Measurements from ENCODE around the gene ITPR1. TPM values are rescaled to one million over a fixed set of nuclear protein-coding genes. Genes with fewer than 3 reads are reported as not detected.

Gene ITPR1
- total and polyA plus RNA-seq, 10 of the 15 experiments (the other 5 are each of a cell fraction or from before 2014, with no cell fraction given), result 12.2 to 239 (median 28.4) TPM

DNA sequence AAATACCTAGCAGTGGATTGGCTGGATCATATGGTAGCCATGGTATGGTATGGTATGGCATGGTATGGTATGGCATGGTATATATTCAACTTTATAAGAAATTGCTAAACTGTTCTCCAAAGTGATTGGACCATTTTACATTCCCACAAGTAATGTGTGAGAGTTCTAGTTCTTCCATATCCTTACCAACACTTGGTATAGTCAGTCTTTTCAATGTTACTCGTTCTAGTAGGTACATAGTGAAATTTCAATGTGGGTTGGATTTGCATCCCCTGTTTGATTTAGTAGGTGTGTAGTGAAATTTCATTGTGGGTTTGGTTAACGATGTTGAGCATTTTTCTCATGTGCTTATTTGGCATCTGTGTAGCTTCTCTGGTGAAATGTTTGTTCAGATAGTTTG is 154.3 kb downstream of the ITPR1 start:
- intact Hi-C loops (cut with micrococcal nuclease; ENCODE audit: unreplicated experiment), result no loop called here
- SMC1A ChIA-PET (ENCODE audit: uncharacterized antibody, unreplicated experiment), result no interaction called here

More for the DNA sequence above, 154.3 kb downstream of the ITPR1 start:
- RAD21 ChIA-PET (ENCODE audit: unreplicated experiment), result no interaction called here
- CTCF ChIA-PET, result interaction anchor here (1.0 kb wide), 1 partner anchor 297 kb away, joined by 4 read pairs; no protein-coding TSS in a partner anchor
- Histone ChIP-seq H4K20me1 (ENCODE audit: control insufficient read depth, insufficient read depth) (no peaks in the 10 kb centered on the region), H2AFZ (ENCODE audit: control insufficient read depth, low read depth, low read length) (no peak overlapping the region), H3K36me3 (ENCODE audit: control insufficient read depth in 2 of 2, insufficient read depth in 2 of 2, low read length in 1 of 2) (peaks cover 7 to 10% of the 10 kb centered on the region in 2 experiments; a peak in 3 of 4 replicates), H3K4me2 (ENCODE audit: control insufficient read depth, insufficient read depth) (no peak overlapping the region), H3K4me1 (ENCODE audit: control insufficient read depth, insufficient read depth, low read length) (no peaks in the 10 kb centered on the region), H3K9ac (ENCODE audit: control insufficient read depth, insufficient read depth, low read length) (no peak overlapping the region), H3K27ac (ENCODE audit: control insufficient read depth, insufficient read depth) (no peak overlapping the region), H3K9me3 (replicated peaks; ENCODE audit: control insufficient read depth, insufficient read depth, low read length) (no peaks in the 10 kb centered on the region), H3K79me2 (ENCODE audit: control insufficient read depth, insufficient read depth, low read length) (no peaks in the 10 kb centered on the region), H3K27me3 (replicated peaks in 1 of 2; ENCODE audit: control insufficient read depth in 2 of 2, insufficient read depth in 2 of 2, low read length in 1 of 2) (no peaks in the 10 kb centered on the region), H3K4me3 (no peak overlapping the region)
- FAIRE-seq, result no peak
- WGBS (ENCODE audit: insufficient coverage, insufficient replicate concordance, low lambda C conversion rate, missing lambda C conversion rate), result 68% methylated on average over 2 of the region's 2 CpGs
- BruUV-seq (replicated peaks), result no TSS peak
- in situ Hi-C loops (cut with MboI), result no loop called here
- POLR2A ChIA-PET, result no interaction called here
- DNase-seq (ENCODE audit: low read depth, low spot score), result no peak
- no peak for ATAC-seq
- TF ChIP-seq, protein P1, sequence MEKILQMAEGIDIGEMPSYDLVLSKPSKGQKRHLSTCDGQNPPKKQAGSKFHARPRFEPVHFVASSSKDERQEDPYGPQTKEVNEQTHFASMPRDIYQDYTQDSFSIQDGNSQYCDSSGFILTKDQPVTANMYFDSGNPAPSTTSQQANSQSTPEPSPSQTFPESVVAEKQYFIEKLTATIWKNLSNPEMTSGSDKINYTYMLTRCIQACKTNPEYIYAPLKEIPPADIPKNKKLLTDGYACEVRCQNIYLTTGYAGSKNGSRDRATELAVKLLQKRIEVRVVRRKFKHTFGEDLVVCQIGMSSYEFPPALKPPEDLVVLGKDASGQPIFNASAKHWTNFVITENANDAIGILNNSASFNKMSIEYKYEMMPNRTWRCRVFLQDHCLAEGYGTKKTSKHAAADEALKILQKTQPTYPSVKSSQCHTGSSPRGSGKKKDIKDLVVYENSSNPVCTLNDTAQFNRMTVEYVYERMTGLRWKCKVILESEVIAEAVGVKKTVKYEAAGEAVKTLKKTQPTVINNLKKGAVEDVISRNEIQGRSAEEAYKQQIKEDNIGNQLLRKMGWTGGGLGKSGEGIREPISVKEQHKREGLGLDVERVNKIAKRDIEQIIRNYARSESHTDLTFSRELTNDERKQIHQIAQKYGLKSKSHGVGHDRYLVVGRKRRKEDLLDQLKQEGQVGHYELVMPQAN (conservative IDR thresholded peaks at IDR 0.05), result no peak
- TF ChIP-seq JUND (IDR thresholded peaks at IDR 0.05; ENCODE audit: low read depth, low read length), result no peak
- no peak for TF ChIP-seq TBL1XR1 (IDR thresholded peaks at IDR 0.05; ENCODE audit: low read depth, low read length)
- no peak for TF ChIP-seq MXI1 (IDR thresholded peaks at IDR 0.05; ENCODE audit: low read depth, low read length)
- TF ChIP-seq BACH1 (IDR thresholded peaks at IDR 0.05; ENCODE audit: borderline replicate concordance), result no peak
- TF ChIP-seq NFXL1 (IDR thresholded peaks at IDR 0.05; ENCODE audit: borderline replicate concordance), result no peak
- TF ChIP-seq HDAC6 (IDR thresholded peaks at IDR 0.05; ENCODE audit: unreplicated experiment), result no peak
- TF ChIP-seq, protein P2, sequence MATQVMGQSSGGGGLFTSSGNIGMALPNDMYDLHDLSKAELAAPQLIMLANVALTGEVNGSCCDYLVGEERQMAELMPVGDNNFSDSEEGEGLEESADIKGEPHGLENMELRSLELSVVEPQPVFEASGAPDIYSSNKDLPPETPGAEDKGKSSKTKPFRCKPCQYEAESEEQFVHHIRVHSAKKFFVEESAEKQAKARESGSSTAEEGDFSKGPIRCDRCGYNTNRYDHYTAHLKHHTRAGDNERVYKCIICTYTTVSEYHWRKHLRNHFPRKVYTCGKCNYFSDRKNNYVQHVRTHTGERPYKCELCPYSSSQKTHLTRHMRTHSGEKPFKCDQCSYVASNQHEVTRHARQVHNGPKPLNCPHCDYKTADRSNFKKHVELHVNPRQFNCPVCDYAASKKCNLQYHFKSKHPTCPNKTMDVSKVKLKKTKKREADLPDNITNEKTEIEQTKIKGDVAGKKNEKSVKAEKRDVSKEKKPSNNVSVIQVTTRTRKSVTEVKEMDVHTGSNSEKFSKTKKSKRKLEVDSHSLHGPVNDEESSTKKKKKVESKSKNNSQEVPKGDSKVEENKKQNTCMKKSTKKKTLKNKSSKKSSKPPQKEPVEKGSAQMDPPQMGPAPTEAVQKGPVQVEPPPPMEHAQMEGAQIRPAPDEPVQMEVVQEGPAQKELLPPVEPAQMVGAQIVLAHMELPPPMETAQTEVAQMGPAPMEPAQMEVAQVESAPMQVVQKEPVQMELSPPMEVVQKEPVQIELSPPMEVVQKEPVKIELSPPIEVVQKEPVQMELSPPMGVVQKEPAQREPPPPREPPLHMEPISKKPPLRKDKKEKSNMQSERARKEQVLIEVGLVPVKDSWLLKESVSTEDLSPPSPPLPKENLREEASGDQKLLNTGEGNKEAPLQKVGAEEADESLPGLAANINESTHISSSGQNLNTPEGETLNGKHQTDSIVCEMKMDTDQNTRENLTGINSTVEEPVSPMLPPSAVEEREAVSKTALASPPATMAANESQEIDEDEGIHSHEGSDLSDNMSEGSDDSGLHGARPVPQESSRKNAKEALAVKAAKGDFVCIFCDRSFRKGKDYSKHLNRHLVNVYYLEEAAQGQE (IDR thresholded peaks at IDR 0.05; ENCODE audit: low read depth, low read length), result no peak
- no peak for TF ChIP-seq RELA (IDR thresholded peaks at IDR 0.05; ENCODE audit: borderline replicate concordance, partially characterized antibody)
- TF ChIP-seq, protein P3, sequence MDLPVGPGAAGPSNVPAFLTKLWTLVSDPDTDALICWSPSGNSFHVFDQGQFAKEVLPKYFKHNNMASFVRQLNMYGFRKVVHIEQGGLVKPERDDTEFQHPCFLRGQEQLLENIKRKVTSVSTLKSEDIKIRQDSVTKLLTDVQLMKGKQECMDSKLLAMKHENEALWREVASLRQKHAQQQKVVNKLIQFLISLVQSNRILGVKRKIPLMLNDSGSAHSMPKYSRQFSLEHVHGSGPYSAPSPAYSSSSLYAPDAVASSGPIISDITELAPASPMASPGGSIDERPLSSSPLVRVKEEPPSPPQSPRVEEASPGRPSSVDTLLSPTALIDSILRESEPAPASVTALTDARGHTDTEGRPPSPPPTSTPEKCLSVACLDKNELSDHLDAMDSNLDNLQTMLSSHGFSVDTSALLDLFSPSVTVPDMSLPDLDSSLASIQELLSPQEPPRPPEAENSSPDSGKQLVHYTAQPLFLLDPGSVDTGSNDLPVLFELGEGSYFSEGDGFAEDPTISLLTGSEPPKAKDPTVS (IDR thresholded peaks at IDR 0.05; ENCODE audit: low read depth, low read length), result no peak
- TF ChIP-seq CHD2 (IDR thresholded peaks at IDR 0.05; ENCODE audit: borderline replicate concordance, low read depth, low read length), result no peak
- no peak for TF ChIP-seq SRF (IDR thresholded peaks at IDR 0.05; ENCODE audit: low read depth in 2 of 2, low read length in 2 of 2)
- TF ChIP-seq SP1 (IDR thresholded peaks at IDR 0.05; ENCODE audit: low read depth, low read length), result no peak
- TF ChIP-seq FOS (IDR thresholded peaks at IDR 0.05; ENCODE audit: borderline replicate concordance, extremely low read depth, insufficient read length), result no peak
- no peak for TF ChIP-seq PAX5 (IDR thresholded peaks at IDR 0.05; ENCODE audit: borderline replicate concordance, low read depth, low read length)
- no peak for TF ChIP-seq BCL11A (IDR thresholded peaks at IDR 0.05; ENCODE audit: low read depth, low read length)
- TF ChIP-seq NFYA (IDR thresholded peaks at IDR 0.05; ENCODE audit: borderline replicate concordance, low read depth, low read length), result no peak
- TF ChIP-seq GABPA (IDR thresholded peaks at IDR 0.05; ENCODE audit: low read depth), result no peak
- no peak for TF ChIP-seq ZNF274 (IDR thresholded peaks at IDR 0.05; ENCODE audit: insufficient read depth, insufficient read length)
- no peak for TF ChIP-seq FOXK2 (IDR thresholded peaks at IDR 0.05)

Measured in GM12878 (cell line).